Thoracic aorta (tissue), 2 donors: ENCODE measurements around the gene RBM12. TPM values are rescaled to one million over a fixed set of nuclear protein-coding genes. Genes with fewer than 3 reads are reported as not detected.
"Not testable (repeated sequence)": the region's sequence is repeated elsewhere in the genome, so short reads cannot be mapped to it uniquely, and the experiment has no call there.

Experiments
- ATAC-seq: fragments of 150-250 bp; one replicate; pipeline ENCODE4 v1.8.0; 2017; ENCODE audit warnings: low read depth; ENCODE audit not compliant: insufficient number of reproducible peaks, low FRiP score
- DNase-seq: peaks from one replicate; pipeline ENCODE4 v3.0.0-alpha.2; 2020; ENCODE audit warnings: low spot score
- H3K27ac ChIP-seq, 2 donors: fragments of 200-600 bp; sonication (generic); 1 replicate in 1 of 2; 2 replicates in 1 of 2; pipeline ENCODE4 v1.5.1; 2016; ENCODE audit warnings: mild to moderate bottlenecking in 2 of 2, moderate library complexity in 2 of 2
- H3K27me3 ChIP-seq: fragments of 200-600 bp; sonication (generic); replicated peaks from 2 replicates; pipeline ENCODE4 v1.6.0; 2016; ENCODE audit warnings: mild to moderate bottlenecking; ENCODE audit not compliant: insufficient read depth
- H3K36me3 ChIP-seq: fragments of 200-600 bp; sonication (generic); one replicate; pipeline ENCODE4 v1.5.1; 2016
- H3K4me1 ChIP-seq, 2 donors: fragments of 200-600 bp; sonication (generic); 1 replicate in 1 of 2; 2 replicates in 1 of 2; pipeline versions ENCODE4 v1.5.1 to v1.6.0; 2016; ENCODE audit warnings: low read depth in 2 of 2, mild to moderate bottlenecking in 1 of 2; ENCODE audit not compliant: control insufficient read depth in 1 of 2
- H3K4me3 ChIP-seq: fragments of 200-600 bp; sonication (generic); 2 replicates; pipeline ENCODE4 v1.5.1; 2016; ENCODE audit warnings: mild to moderate bottlenecking
- H3K9me3 ChIP-seq: fragments of 200-600 bp; sonication (generic); 2 replicates; pipeline ENCODE4 v1.5.1; 2016
- CTCF ChIP-seq: fragments of 200-600 bp; sonication (generic); IDR thresholded peaks from one replicate; pipeline ENCODE4 v1.5.1; 2019; ENCODE audit warnings: antibody characterized with exemption
- total RNA-seq, 2 donors: library from RNA; depleted of rRNA; stranded (reverse); fragments of >200 nt; gene quantifications; one replicate each; pipeline versions ENCODE4 v1.1.0 to v1.2.3, GENCODE V29; 2016

RBM12 gene
- total RNA-seq, 2 donors from 2014 or later: 21.7 to 43.4 TPM

GRCh38 chr20:35695978-35696377 is 31.3 kb upstream of the RBM12 start:
- no peak overlapping the region for H3K27ac ChIP-seq
- H3K4me1 ChIP-seq: peaks cover 15 to 28% of the 10 kb centered on the region in 2 donors
- H3K4me3 ChIP-seq: no peak overlapping the region
- no peak for DNase-seq
- no peaks in the 10 kb centered on the region for H3K27me3 ChIP-seq
- TF ChIP-seq CTCF: no peak
- H3K9me3 ChIP-seq: no peaks in the 10 kb centered on the region
- peaks cover 19% of the 10 kb centered on the region for H3K36me3 ChIP-seq
- no peak for ATAC-seq

- Histone ChIP-seq H3K36me3 (peaks cover 21% of the 10 kb centered on the region), H3K4me1 (peaks cover 13 to 22% of the 10 kb centered on the region in 2 donors), H3K27me3 (no peaks in the 10 kb centered on the region), H3K27ac (no peak overlapping the region), H3K9me3 (no peaks in the 10 kb centered on the region), H3K4me3 (no peak overlapping the region)
- DNase-seq: no peak
- ATAC-seq: no peak
- TF ChIP-seq CTCF: no peak
Observed at GRCh38 chr20:35695245-35695749, 30.6 kb upstream of the RBM12 start.

- Histone ChIP-seq H3K36me3 (peaks cover 49% of the 10 kb centered on the region), H3K27me3 (no peaks in the 10 kb centered on the region), H3K9me3 (no peaks in the 10 kb centered on the region), H3K4me3 (no peak overlapping the region), H3K27ac (no peak overlapping the region), H3K4me1 (no peaks in the 10 kb centered on the region)
- no peak for TF ChIP-seq CTCF
- DNase-seq (no peak), ATAC-seq (no peak)
Observed at GRCh38 chr20:35690265-35690664, 25.6 kb upstream of the RBM12 start.

GRCh38 chr20:35686872-35687271 is 22.2 kb upstream of the RBM12 start:
- not testable (repeated sequence) for H3K4me3 ChIP-seq, ATAC-seq, H3K9me3 ChIP-seq, H3K4me1 ChIP-seq, H3K27me3 ChIP-seq, H3K27ac ChIP-seq, DNase-seq
- peaks cover 34% of the 10 kb centered on the region for H3K36me3 ChIP-seq

- H3K4me3 ChIP-seq, H3K4me1 ChIP-seq, H3K9me3 ChIP-seq, H3K27me3 ChIP-seq, H3K27ac ChIP-seq, DNase-seq, ATAC-seq: not testable (repeated sequence)
- H3K36me3 ChIP-seq: peaks cover 35% of the 10 kb centered on the region
Observed at GRCh38 chr20:35685368-35685767, 20.7 kb upstream of the RBM12 start.

GRCh38 chr20:35681960-35682359 is 17.3 kb upstream of the RBM12 start:
- no peak for TF ChIP-seq CTCF
- Histone ChIP-seq H3K27me3 (no peaks in the 10 kb centered on the region), H3K9me3 (no peaks in the 10 kb centered on the region), H3K4me3 (no peak overlapping the region), H3K27ac (no peak overlapping the region), H3K4me1 (no peaks in the 10 kb centered on the region), H3K36me3 (peaks cover 8% of the 10 kb centered on the region)
- ATAC-seq (no peak), DNase-seq (no peak)
